GM12878 (cell line): ENCODE data around the gene DNAJC27. TPM values are rescaled to one million over a fixed set of nuclear protein-coding genes. Genes with fewer than 3 reads are reported as not detected.

Experiments
- ATAC-seq: fragments of 200-7000 bp; cut with Tn5 transposase; 3 replicates; pipeline ENCODE4 v1.9.1; 2020; ENCODE audit warnings: mild to moderate bottlenecking, moderate library complexity
- BruUV-seq: library from RNA; stranded (reverse); fragments of 400-500 nt; replicated peaks from 2 replicates; lab custom pipeline; 2021; lab: Mats Ljungman, UMichigan
- CTCF ChIA-PET: fragments of 300-600 bp; sonication (Branson Sonifier 250); formaldehyde crosslinking; extraction: SDS; loops from one replicate; lab custom pipeline; 2021; ENCODE audit warnings: inconsistent platforms; lab: Yijun Ruan, JAX
- POLR2A ChIA-PET: fragments of 350-600 bp; formaldehyde crosslinking; extraction: SDS; loops from one replicate; lab custom pipeline; 2021; ENCODE audit warnings: inconsistent platforms; lab: Charles Lee
- RAD21 ChIA-PET: fragments of 300-600 bp; sonication (Branson Sonifier 250); formaldehyde crosslinking; loops from one replicate; lab custom pipeline; 2023; ENCODE audit warnings: antibody characterized with exemption; ENCODE audit not compliant: unreplicated experiment; lab: Charles Lee
- SMC1A ChIA-PET: fragments of 300-600 bp; sonication (Branson Sonifier 250); formaldehyde crosslinking; loops from one replicate; lab custom pipeline; 2023; ENCODE audit not compliant: unreplicated experiment, uncharacterized antibody; lab: Charles Lee
- DNase-seq: peaks from one replicate; pipeline ENCODE4 v3.0.0-alpha.2; 2011; ENCODE audit warnings: low read depth, low spot score
- FAIRE-seq: peaks from 3 replicates; lab custom pipeline; 2011; peaks lifted over from hg19 to GRCh38; lab: Jason Lieb, UNC
- H2AFZ ChIP-seq: 2 replicates; pipeline ENCODE4 v1.6.0; 2011; ENCODE audit warnings: low read depth, low read length, control low read depth; ENCODE audit not compliant: control insufficient read depth
- H3K27ac ChIP-seq: 2 replicates; pipeline ENCODE4 v1.5.1; 2011; ENCODE audit warnings: control low read depth; ENCODE audit not compliant: control insufficient read depth, insufficient read depth
- H3K27me3 ChIP-seq, 2 experiments: replicated peaks in 1 of 2; 2 replicates each; pipeline versions ENCODE4 v1.6.0 to v1.6.1; 2011; ENCODE audit warnings: low read length in 1 of 2; ENCODE audit not compliant: control insufficient read depth in 2 of 2, insufficient read depth in 2 of 2
- H3K36me3 ChIP-seq, 2 experiments: 2 replicates each; pipeline ENCODE4 v1.5.1; 2011; ENCODE audit warnings: low read length in 1 of 2; ENCODE audit not compliant: control insufficient read depth in 2 of 2, insufficient read depth in 2 of 2
- H3K4me1 ChIP-seq: 2 replicates; pipeline ENCODE4 v1.6.1; 2011; ENCODE audit warnings: mild to moderate bottlenecking, low read length, moderate library complexity, mixed read lengths; ENCODE audit not compliant: control insufficient read depth, insufficient read depth
- H3K4me2 ChIP-seq: 2 replicates; pipeline ENCODE4 v1.6.0; 2011; ENCODE audit warnings: control low read depth; ENCODE audit not compliant: control insufficient read depth, insufficient read depth
- H3K4me3 ChIP-seq: fragments of 200-600 bp; sonication (generic); 2 replicates; pipeline ENCODE4 v1.5.1; 2016
- H3K79me2 ChIP-seq: 2 replicates; pipeline ENCODE4 v1.6.0; 2011; ENCODE audit warnings: low read length; ENCODE audit not compliant: control insufficient read depth, insufficient read depth
- H3K9ac ChIP-seq: 2 replicates; pipeline ENCODE4 v1.8.0; 2011; ENCODE audit warnings: low read length, control low read depth, mixed read lengths; ENCODE audit not compliant: control insufficient read depth, insufficient read depth
- H3K9me3 ChIP-seq: replicated peaks from 3 replicates; pipeline ENCODE4 v1.5.1; 2011; ENCODE audit warnings: mild to moderate bottlenecking, low read length; ENCODE audit not compliant: control insufficient read depth, insufficient read depth
- H4K20me1 ChIP-seq: 2 replicates; pipeline ENCODE4 v1.6.0; 2011; ENCODE audit not compliant: control insufficient read depth, insufficient read depth
- MLLT1 ChIP-seq: fragments of 450-650 bp; IDR thresholded peaks from 2 replicates; pipeline ENCODE4 v1.6.1; 2016; ENCODE audit warnings: mild to moderate bottlenecking
- NFIC ChIP-seq: IDR thresholded peaks from 2 replicates; pipeline ENCODE4 v1.6.1; 2012; ENCODE audit warnings: low read depth, mild to moderate bottlenecking, inconsistent platforms, low read length, moderate library complexity
- REST ChIP-seq: IDR thresholded peaks from 2 replicates; pipeline ENCODE4 v1.6.1; 2012; ENCODE audit warnings: mild to moderate bottlenecking, low read depth, low read length
- WGBS: methylation state at CpG from one replicate; pipeline ENCODE4 v1.1.6; 2016; ENCODE audit warnings: low lambda C conversion rate; ENCODE audit not compliant: insufficient replicate concordance, insufficient coverage; ENCODE audit errors: missing lambda C conversion rate; 5-methylcytosine and 5-hydroxymethylcytosine counted together
- in situ Hi-C: fragments of 300-500 bp; cut with MboI; formaldehyde crosslinking; loops from 9 replicates; pipeline ENCODE4 v1.14.3; 2018; ENCODE audit warnings: mixed read lengths
- intact Hi-C: fragments of 100-400 bp; cut with micrococcal nuclease; formaldehyde crosslinking; loops from one replicate; pipeline ENCODE4 v1.14.2; 2022; ENCODE audit not compliant: unreplicated experiment
- polyA plus RNA-seq, 11 experiments: library from polyadenylated mRNA; depleted of rRNA in 4 of 11; unstranded in 6 of 11; stranded (reverse) in 5 of 11; fragments of >200 nt; fragmentation: Nextera tagmentation in 4 of 11; fragmentation: Illumina TruSeq in 1 of 11; extraction: Ambion mirVana in 4 of 11; extraction: Trizol in 1 of 11; gene quantifications; 1 replicate in 1 of 11; 2 replicates in 10 of 11; pipeline versions ENCODE4 v1.2.1 to v1.2.3, GENCODE V29; 2011 to 2016; ENCODE audit warnings: inconsistent platforms in 2 of 11, missing spikeins in 2 of 11, low read depth in 1 of 11
- total RNA-seq, 4 experiments: library from RNA; depleted of rRNA in 3 of 4; stranded (reverse); fragments of >200 nt in 3 of 4; fragmentation: Illumina TruSeq in 1 of 4; extraction: Trizol in 1 of 4; gene quantifications; 2 replicates each; pipeline versions ENCODE4 v1.2.1 to v1.2.3, GENCODE V29; 2013 to 2021
- TF ChIP-seq, protein P1 (sequence below): fragments of 450-650 bp; formaldehyde crosslinking; IDR thresholded peaks from 2 replicates; pipeline ENCODE4 v1.4.0; 2022; ENCODE audit warnings: mild to moderate bottlenecking, moderate library complexity
- TF ChIP-seq, protein P2 (sequence below): fragments of 450-650 bp; IDR thresholded peaks from 2 replicates; pipeline ENCODE4 v1.6.1; 2017; ENCODE audit warnings: mild to moderate bottlenecking
- TF ChIP-seq, protein P3 (sequence below): IDR thresholded peaks from 2 replicates; pipeline ENCODE4 v1.6.1; 2012; ENCODE audit warnings: low read length, inconsistent platforms

Gene DNAJC27
- total and polyA plus RNA-seq, 10 of the 15 experiments (the other 5 are each of a cell fraction or from before 2014, with no cell fraction given) = 0.95 to 9.6 (median 3.7) TPM

DNA sequence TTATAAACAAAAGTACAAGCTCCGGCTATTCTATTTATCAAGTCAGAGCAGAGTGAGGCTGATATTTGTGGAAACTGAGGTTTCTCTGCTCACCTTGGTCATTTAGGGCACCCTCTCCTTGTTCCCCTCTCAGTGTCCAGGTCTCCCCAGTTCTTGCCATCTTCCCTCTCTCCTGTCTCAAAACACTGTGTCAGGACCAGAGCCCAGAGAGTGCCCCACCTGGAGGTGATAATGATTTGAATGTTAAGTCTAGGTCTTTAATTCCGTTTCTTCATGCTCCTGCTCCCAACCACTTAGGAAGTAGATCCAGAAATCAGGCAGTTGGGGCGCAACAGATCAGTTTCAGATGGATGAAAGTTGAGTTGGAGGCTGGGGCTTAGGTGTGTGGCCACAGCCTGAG lies 42.5 kb downstream of the DNAJC27 start:
- Histone ChIP-seq H3K36me3 (no peaks in the 10 kb centered on the region), H3K4me3 (no peak overlapping the region), H3K4me1 (peaks cover 25% of the 10 kb centered on the region), H3K79me2 (no peaks in the 10 kb centered on the region), H3K4me2 (no peak overlapping the region), H4K20me1 (no peaks in the 10 kb centered on the region), H3K9me3 (no peaks in the 10 kb centered on the region), H2AFZ (no peak overlapping the region), H3K9ac (no peak overlapping the region), H3K27me3 (no peaks in the 10 kb centered on the region), H3K27ac (no peak overlapping the region)
- in situ Hi-C loops (no loop called here), intact Hi-C loops (no loop called here)
- no peak for DNase-seq
- SMC1A ChIA-PET = no interaction called here
- WGBS = 98% methylated on average over 3 of the region's 3 CpGs
- BruUV-seq = no TSS peak
- POLR2A ChIA-PET = interaction anchor here (0.7 kb wide), 1 partner anchor 12 kb away, joined by 3 read pairs; no protein-coding TSS in a partner anchor
- FAIRE-seq = no peak
- RAD21 ChIA-PET = no interaction called here
- no peak for ATAC-seq
- CTCF ChIA-PET = interaction anchor here (0.6 kb wide), 1 partner anchor 519 kb away, joined by 3 read pairs; no protein-coding TSS in a partner anchor
- TF ChIP-seq, protein P1, sequence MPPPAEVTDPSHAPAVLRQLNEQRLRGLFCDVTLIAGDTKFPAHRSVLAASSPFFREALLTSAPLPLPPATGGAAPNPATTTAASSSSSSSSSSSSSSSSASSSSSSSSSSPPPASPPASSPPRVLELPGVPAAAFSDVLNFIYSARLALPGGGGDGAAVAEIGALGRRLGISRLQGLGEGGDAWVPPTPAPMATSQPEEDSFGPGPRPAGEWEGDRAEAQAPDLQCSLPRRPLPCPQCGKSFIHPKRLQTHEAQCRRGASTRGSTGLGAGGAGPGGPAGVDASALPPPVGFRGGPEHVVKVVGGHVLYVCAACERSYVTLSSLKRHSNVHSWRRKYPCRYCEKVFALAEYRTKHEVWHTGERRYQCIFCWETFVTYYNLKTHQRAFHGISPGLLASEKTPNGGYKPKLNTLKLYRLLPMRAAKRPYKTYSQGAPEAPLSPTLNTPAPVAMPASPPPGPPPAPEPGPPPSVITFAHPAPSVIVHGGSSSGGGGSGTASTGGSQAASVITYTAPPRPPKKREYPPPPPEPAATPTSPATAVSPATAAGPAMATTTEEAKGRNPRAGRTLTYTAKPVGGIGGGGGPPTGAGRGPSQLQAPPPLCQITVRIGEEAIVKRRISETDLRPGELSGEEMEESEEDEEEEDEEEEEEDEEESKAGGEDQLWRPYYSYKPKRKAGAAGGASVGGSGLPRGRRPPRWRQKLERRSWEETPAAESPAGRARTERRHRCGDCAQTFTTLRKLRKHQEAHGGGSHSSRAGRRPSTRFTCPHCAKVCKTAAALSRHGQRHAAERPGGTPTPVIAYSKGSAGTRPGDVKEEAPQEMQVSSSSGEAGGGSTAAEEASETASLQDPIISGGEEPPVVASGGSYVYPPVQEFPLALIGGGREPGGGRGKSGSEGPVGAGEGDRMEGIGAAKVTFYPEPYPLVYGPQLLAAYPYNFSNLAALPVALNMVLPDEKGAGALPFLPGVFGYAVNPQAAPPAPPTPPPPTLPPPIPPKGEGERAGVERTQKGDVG (CRISPR knock-in tag) = no peak
- TF ChIP-seq, protein P2, sequence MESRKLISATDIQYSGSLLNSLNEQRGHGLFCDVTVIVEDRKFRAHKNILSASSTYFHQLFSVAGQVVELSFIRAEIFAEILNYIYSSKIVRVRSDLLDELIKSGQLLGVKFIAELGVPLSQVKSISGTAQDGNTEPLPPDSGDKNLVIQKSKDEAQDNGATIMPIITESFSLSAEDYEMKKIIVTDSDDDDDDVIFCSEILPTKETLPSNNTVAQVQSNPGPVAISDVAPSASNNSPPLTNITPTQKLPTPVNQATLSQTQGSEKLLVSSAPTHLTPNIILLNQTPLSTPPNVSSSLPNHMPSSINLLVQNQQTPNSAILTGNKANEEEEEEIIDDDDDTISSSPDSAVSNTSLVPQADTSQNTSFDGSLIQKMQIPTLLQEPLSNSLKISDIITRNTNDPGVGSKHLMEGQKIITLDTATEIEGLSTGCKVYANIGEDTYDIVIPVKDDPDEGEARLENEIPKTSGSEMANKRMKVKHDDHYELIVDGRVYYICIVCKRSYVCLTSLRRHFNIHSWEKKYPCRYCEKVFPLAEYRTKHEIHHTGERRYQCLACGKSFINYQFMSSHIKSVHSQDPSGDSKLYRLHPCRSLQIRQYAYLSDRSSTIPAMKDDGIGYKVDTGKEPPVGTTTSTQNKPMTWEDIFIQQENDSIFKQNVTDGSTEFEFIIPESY = no peak
- TF ChIP-seq MLLT1 (no peak), REST (no peak), NFIC (no peak)
- TF ChIP-seq, protein P3, sequence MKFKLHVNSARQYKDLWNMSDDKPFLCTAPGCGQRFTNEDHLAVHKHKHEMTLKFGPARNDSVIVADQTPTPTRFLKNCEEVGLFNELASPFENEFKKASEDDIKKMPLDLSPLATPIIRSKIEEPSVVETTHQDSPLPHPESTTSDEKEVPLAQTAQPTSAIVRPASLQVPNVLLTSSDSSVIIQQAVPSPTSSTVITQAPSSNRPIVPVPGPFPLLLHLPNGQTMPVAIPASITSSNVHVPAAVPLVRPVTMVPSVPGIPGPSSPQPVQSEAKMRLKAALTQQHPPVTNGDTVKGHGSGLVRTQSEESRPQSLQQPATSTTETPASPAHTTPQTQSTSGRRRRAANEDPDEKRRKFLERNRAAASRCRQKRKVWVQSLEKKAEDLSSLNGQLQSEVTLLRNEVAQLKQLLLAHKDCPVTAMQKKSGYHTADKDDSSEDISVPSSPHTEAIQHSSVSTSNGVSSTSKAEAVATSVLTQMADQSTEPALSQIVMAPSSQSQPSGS = no peak
